Measurements from ENCODE around the gene P2RY14. TPM values are rescaled to one million over a fixed set of nuclear protein-coding genes. Genes with fewer than 3 reads are reported as not detected.

P2RY14 gene
- total RNA-seq, 1 donor from 2014 or later: 0.11 TPM

DNA sequence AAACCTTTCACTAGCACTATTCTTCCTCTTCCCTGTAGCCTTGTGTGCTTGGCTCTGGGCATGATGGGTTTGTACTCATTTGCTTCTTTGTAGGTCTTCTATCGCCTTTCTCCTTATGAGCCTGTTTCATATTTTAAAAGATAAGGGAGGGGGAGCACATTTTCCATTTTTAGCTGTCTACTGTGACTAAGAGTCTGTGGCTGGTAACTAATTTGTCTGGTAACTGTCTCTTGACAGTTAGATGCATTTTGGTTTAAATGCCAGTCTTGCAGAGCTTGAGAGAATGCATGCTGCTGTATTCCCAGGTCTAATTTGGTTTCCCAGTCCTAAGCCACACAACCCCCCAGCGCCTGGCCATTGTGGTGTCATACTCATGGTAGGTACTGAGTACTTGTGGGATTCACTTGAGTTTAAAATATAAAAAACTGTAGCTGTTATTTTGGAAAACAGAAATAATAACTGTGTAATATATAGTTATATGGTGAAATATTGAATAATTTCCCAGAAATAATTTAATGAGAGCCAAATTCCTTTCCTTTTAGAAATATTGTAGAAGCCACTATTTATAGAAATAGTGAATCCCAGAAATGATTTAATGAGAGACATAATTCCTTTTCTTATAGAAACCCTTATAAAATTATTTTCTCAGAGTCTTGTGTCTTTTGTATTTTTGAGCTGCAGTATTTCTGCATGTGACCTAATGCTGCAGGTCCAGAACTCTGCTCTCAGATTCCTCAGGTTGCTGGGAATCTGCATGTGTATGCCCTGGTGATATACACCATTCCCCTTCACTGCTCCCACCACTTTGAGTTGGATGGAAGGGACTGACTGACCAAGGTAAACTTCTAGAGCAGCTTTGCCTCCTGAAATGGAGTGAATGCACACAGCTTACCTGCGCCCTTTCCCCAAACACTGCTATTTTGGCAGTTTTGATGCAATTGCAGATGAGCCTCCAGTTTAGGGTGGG is 61.4 kb downstream of the P2RY14 start:
- H3K4me3 ChIP-seq (ENCODE audit: insufficient read depth, low read depth, low read length): no peak overlapping the region
- no peaks in the 10 kb centered on the region for H3K9me3 ChIP-seq (ENCODE audit: insufficient read depth, low read depth, low read length)
- H3K27me3 Mint-ChIP-seq (ENCODE audit: low read depth, unreplicated experiment): no peaks in the 10 kb centered on the region
- H3K27me3 ChIP-seq (ENCODE audit: insufficient read depth, low read length): no peaks in the 10 kb centered on the region
- no peak for FAIRE-seq
- peak overlapping the region; percentile 23 for H3K9ac ChIP-seq (ENCODE audit: low read length)
- H3K36me3 ChIP-seq (ENCODE audit: insufficient read depth, low read length): no peaks in the 10 kb centered on the region
- peak; percentile 84 for DNase-seq (ENCODE audit: low read depth)
- H3K36me3 Mint-ChIP-seq (ENCODE audit: low read depth, unreplicated experiment): peaks cover 7% of the 10 kb centered on the region
- peaks cover 48% of the 10 kb centered on the region for H3K4me1 Mint-ChIP-seq (ENCODE audit: low read depth, unreplicated experiment)
- no peak for TF ChIP-seq EZH2 (IDR thresholded peaks at IDR 0.05; ENCODE audit: insufficient read depth, low read length)
- TF ChIP-seq, protein P1, sequence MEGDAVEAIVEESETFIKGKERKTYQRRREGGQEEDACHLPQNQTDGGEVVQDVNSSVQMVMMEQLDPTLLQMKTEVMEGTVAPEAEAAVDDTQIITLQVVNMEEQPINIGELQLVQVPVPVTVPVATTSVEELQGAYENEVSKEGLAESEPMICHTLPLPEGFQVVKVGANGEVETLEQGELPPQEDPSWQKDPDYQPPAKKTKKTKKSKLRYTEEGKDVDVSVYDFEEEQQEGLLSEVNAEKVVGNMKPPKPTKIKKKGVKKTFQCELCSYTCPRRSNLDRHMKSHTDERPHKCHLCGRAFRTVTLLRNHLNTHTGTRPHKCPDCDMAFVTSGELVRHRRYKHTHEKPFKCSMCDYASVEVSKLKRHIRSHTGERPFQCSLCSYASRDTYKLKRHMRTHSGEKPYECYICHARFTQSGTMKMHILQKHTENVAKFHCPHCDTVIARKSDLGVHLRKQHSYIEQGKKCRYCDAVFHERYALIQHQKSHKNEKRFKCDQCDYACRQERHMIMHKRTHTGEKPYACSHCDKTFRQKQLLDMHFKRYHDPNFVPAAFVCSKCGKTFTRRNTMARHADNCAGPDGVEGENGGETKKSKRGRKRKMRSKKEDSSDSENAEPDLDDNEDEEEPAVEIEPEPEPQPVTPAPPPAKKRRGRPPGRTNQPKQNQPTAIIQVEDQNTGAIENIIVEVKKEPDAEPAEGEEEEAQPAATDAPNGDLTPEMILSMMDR (IDR thresholded peaks at IDR 0.05; ENCODE audit: insufficient read depth, low read depth, low read length): no peak
- peak overlapping the region; percentile 51 for H3K4me2 ChIP-seq (ENCODE audit: low read length)
- H3K9me3 Mint-ChIP-seq (ENCODE audit: unreplicated experiment): peaks cover 7% of the 10 kb centered on the region
- no peak overlapping the region for H3K4me3 Mint-ChIP-seq (ENCODE audit: unreplicated experiment)
- H2AFZ ChIP-seq (ENCODE audit: low read depth, low read length): no peak overlapping the region
- H3K4me1 ChIP-seq (ENCODE audit: insufficient read depth, low read length): peaks cover 23% of the 10 kb centered on the region
- H3K27ac ChIP-seq (ENCODE audit: low read depth, low read length): peak overlapping the region; percentile 49
- H4K20me1 ChIP-seq (ENCODE audit: insufficient read depth, low read length): no peaks in the 10 kb centered on the region
- peak overlapping the region; percentile 76 for H3K27ac Mint-ChIP-seq (ENCODE audit: unreplicated experiment)
- H3K79me2 ChIP-seq (ENCODE audit: insufficient read depth, low read length): no peaks in the 10 kb centered on the region

DNA sequence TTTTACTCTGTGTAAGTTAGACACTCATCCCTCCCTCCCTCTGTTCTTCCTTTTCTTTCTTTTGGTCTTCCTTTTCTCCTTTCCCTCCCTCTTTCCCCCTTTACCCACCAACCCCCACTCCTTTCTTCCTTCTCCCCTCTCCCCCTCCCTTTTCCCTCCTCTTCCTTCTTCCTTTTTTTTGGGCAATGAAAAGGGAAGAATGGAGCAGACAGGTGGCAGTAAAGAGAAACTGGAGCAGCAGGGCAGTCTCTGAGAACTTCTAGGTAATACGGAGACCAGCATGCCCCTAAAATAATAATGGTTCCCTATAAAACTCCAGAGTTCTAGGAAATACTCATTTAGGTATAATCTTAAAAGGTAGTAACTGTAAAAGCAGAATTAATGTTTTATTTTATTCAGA is 63.9 kb downstream of the P2RY14 start:
- Histone ChIP-seq H3K9ac (ENCODE audit: low read length) (no peak overlapping the region), H3K4me3 (ENCODE audit: insufficient read depth, low read depth, low read length) (no peak overlapping the region), H3K4me2 (ENCODE audit: low read length) (no peak overlapping the region), H4K20me1 (ENCODE audit: insufficient read depth, low read length) (no peaks in the 10 kb centered on the region), H2AFZ (ENCODE audit: low read depth, low read length) (no peak overlapping the region), H3K27me3 (ENCODE audit: insufficient read depth, low read length) (no peaks in the 10 kb centered on the region), H3K4me1 (ENCODE audit: insufficient read depth, low read length) (peaks cover 23% of the 10 kb centered on the region), H3K27ac (ENCODE audit: low read depth, low read length) (no peak overlapping the region), H3K36me3 (ENCODE audit: insufficient read depth, low read length) (no peaks in the 10 kb centered on the region), H3K79me2 (ENCODE audit: insufficient read depth, low read length) (no peaks in the 10 kb centered on the region), H3K9me3 (ENCODE audit: insufficient read depth, low read depth, low read length) (no peaks in the 10 kb centered on the region)
- TF ChIP-seq, protein P1 (IDR thresholded peaks at IDR 0.05; ENCODE audit: insufficient read depth, low read depth, low read length): no peak
- no peak for TF ChIP-seq EZH2 (IDR thresholded peaks at IDR 0.05; ENCODE audit: insufficient read depth, low read length)
- Mint-ChIP-seq H3K27me3 (ENCODE audit: low read depth, unreplicated experiment) (no peaks in the 10 kb centered on the region), H3K36me3 (ENCODE audit: low read depth, unreplicated experiment) (no peaks in the 10 kb centered on the region), H3K27ac (ENCODE audit: unreplicated experiment) (no peak overlapping the region), H3K4me3 (ENCODE audit: unreplicated experiment) (no peak overlapping the region), H3K9me3 (ENCODE audit: unreplicated experiment) (no peaks in the 10 kb centered on the region), H3K4me1 (ENCODE audit: low read depth, unreplicated experiment) (peaks cover 58% of the 10 kb centered on the region)
- DNase-seq (ENCODE audit: low read depth): no peak
- no peak for FAIRE-seq

DNA sequence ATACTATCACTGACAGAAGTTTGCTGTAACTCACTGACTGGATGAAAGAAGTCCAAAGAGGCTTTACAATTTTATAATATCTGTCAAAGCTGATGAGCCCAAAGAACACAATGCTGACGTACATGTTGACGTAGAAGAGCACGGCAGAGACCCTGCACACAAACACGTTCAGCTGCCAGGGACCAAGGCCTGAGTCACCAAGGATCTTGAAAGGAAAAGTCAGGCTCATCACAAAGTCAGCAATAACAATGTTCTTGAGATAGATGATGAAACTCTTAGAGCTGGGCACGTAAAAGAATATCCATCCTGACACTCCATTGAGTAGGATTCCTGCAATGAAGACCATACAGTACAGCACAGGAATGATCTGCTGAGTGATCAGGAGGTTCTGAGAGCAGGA is 64.5 kb downstream of the P2RY14 start:
- Histone ChIP-seq H4K20me1 (ENCODE audit: insufficient read depth, low read length) (no peaks in the 10 kb centered on the region), H3K9ac (ENCODE audit: low read length) (no peak overlapping the region), H3K36me3 (ENCODE audit: insufficient read depth, low read length) (no peaks in the 10 kb centered on the region), H3K4me2 (ENCODE audit: low read length) (no peak overlapping the region), H3K27ac (ENCODE audit: low read depth, low read length) (no peak overlapping the region), H3K9me3 (ENCODE audit: insufficient read depth, low read depth, low read length) (no peaks in the 10 kb centered on the region), H3K4me3 (ENCODE audit: insufficient read depth, low read depth, low read length) (no peak overlapping the region), H3K79me2 (ENCODE audit: insufficient read depth, low read length) (no peaks in the 10 kb centered on the region), H3K4me1 (ENCODE audit: insufficient read depth, low read length) (peaks cover 21% of the 10 kb centered on the region), H3K27me3 (ENCODE audit: insufficient read depth, low read length) (no peaks in the 10 kb centered on the region), H2AFZ (ENCODE audit: low read depth, low read length) (no peak overlapping the region)
- no peaks in the 10 kb centered on the region for H3K9me3 Mint-ChIP-seq (ENCODE audit: unreplicated experiment)
- H3K27me3 Mint-ChIP-seq (ENCODE audit: low read depth, unreplicated experiment): no peaks in the 10 kb centered on the region
- H3K4me3 Mint-ChIP-seq (ENCODE audit: unreplicated experiment): no peak overlapping the region
- no peaks in the 10 kb centered on the region for H3K36me3 Mint-ChIP-seq (ENCODE audit: low read depth, unreplicated experiment)
- DNase-seq (ENCODE audit: low read depth) (peak; percentile 60), FAIRE-seq (no peak)
- H3K4me1 Mint-ChIP-seq (ENCODE audit: low read depth, unreplicated experiment): peaks cover 57% of the 10 kb centered on the region
- peak overlapping the region; percentile 54 for H3K27ac Mint-ChIP-seq (ENCODE audit: unreplicated experiment)
- TF ChIP-seq EZH2 (IDR thresholded peaks at IDR 0.05; ENCODE audit: insufficient read depth, low read length): no peak
- TF ChIP-seq, protein P1 (IDR thresholded peaks at IDR 0.05; ENCODE audit: insufficient read depth, low read depth, low read length): no peak

Data from astrocyte (in vitro differentiated cells and primary cell).